IPS-15b (cell line): Measurements from ENCODE around the gene EML1.

Source experiments
- H3K27me3 ChIP-seq: one replicate; pipeline ENCODE4 v1.6.1; 2013; ENCODE audit warnings: low read length; ENCODE audit not compliant: control insufficient read depth, insufficient read depth
- H3K36me3 ChIP-seq: one replicate; pipeline ENCODE4 v1.6.1; 2013; ENCODE audit warnings: low read length; ENCODE audit not compliant: control insufficient read depth, insufficient read depth
- H3K4me1 ChIP-seq: one replicate; pipeline ENCODE4 v1.6.1; 2013; ENCODE audit warnings: mild to moderate bottlenecking, low read length; ENCODE audit not compliant: control insufficient read depth, insufficient read depth
- H3K4me3 ChIP-seq: one replicate; pipeline ENCODE4 v1.5.1; 2013; ENCODE audit warnings: low read depth, low read length
- H3K9ac ChIP-seq: one replicate; pipeline ENCODE4 v1.6.1; 2013; ENCODE audit warnings: low read depth, mild to moderate bottlenecking, low read length
- H3K9me3 ChIP-seq: one replicate; pipeline ENCODE4 v1.6.1; 2013; ENCODE audit warnings: mild to moderate bottlenecking, low read length; ENCODE audit not compliant: control insufficient read depth, insufficient read depth

The EML1 gene

DNA sequence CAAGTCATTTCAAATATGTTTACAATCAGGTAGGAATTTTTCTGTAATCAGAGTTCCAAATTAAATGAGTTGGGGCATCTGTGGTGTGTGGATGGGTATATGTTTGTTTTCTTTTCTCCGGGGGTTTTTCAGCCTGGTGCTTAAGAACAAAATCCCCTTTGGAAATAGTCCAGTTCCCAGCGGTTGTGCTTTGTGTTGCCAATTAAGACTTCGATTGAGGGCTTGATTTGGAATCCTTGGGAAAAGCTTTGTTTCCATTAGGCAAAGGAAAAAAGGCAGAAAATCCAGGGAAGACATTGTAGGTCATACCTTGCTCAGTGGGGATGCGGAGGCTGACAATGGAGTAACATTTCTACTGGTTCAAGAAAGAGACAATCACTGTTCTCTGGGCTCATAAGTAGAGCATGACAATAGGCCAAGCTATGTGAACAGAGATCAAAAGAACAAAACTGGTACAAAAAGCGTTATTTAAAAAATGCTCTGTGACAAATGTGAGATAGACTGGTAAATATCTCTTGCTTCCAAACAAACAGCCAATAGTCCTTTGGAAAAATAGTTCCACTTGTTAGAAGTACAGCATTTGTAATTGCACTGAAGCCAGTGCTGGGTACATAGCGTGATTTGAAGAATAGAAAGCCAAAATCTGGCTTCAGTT is 79.7 kb downstream of the EML1 start:
- no peaks in the 10 kb centered on the region for H3K36me3 ChIP-seq
- H3K9ac ChIP-seq, result no peak overlapping the region
- peaks cover 27% of the 10 kb centered on the region for H3K4me1 ChIP-seq
- H3K4me3 ChIP-seq, result no peak overlapping the region
- H3K9me3 ChIP-seq, result no peaks in the 10 kb centered on the region
- H3K27me3 ChIP-seq, result no peaks in the 10 kb centered on the region

DNA sequence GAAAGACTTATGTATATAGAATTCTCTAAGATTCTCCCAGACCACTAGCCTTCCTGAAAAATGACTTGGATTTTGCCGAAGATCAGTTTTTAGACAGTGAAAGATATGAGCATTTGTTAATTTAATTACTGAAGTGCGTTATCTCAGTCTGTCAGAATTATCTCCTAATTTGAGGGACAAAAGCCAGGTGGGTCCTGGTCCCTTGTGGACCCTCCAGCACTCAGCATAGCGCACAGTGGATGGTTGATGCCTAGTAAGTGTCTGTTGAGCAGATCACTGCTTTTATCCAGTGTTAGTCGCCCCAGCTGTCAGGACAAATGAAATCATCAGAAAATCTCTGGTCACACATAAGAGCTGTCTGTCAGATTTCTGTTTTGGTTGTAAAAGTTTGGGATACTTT is 80.4 kb downstream of the EML1 start:
- no peak overlapping the region for H3K4me3 ChIP-seq
- H3K36me3 ChIP-seq, result no peaks in the 10 kb centered on the region
- no peak overlapping the region for H3K9ac ChIP-seq
- peaks cover 27% of the 10 kb centered on the region for H3K4me1 ChIP-seq
- H3K9me3 ChIP-seq, result no peaks in the 10 kb centered on the region
- no peaks in the 10 kb centered on the region for H3K27me3 ChIP-seq

DNA sequence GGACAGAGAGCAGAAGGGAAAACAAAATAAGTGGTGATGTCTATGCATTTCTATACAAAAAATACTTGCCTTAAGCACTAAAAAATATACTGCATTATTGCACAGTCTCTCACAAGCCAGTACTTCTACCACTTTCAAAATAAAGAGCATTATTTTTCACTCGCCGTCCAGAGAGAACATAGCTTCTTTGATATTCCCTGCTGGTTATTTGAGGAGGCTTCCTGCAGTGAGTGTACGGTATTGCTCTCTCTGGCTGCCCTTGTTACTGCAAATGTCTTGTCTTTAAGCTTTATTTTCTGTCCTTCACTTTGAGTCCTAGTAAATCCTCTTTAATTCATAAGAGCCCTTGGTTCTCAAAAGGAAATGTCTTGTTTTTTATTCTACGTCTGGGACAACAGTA is 81.1 kb downstream of the EML1 start:
- no peak overlapping the region for H3K4me3 ChIP-seq
- no peaks in the 10 kb centered on the region for H3K9me3 ChIP-seq
- no peaks in the 10 kb centered on the region for H3K36me3 ChIP-seq
- H3K9ac ChIP-seq, result no peak overlapping the region
- peaks cover 27% of the 10 kb centered on the region for H3K4me1 ChIP-seq
- H3K27me3 ChIP-seq, result no peaks in the 10 kb centered on the region

DNA sequence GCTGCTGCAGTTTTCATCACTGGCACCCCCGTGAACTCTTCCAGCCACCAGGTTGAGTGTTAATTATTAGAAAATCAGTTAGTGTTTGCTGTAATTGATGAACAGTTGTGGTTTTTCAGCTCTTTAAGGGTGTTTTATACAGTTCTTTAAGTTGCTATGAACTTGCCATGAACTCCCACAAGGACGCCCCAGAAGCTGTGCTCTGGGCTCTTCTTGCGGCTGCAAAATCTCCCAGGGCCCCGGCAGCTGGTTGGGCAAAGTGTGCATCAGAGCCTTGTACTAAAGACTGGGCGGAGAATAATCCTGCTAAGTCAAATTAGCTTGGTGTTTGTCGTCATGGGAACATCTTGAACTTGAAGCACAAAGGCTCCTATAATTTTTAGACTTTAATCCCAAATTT is 82.2 kb downstream of the EML1 start:
- Histone ChIP-seq H3K9ac (no peak overlapping the region), H3K27me3 (no peaks in the 10 kb centered on the region), H3K36me3 (no peaks in the 10 kb centered on the region), H3K4me1 (peaks cover 27% of the 10 kb centered on the region), H3K9me3 (no peaks in the 10 kb centered on the region), H3K4me3 (no peak overlapping the region)

DNA sequence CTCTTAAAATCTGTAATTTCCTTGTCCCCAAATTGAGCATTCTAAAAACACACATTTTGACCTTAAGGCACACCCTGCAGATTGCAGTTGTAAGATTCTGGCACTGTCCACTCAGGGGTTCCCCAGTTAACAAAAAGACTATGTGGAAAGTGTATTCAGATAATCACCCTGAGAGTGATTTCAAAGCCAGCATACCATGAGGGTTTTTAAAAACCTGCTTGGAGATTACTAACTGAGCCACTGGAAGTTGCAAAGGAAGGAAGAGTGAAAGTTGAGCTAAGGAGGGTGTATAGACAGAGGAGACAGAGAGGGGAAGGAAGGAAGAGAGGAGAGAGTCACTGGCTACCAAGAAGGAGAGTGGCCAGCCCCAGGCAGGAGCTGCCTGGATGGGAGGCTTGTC is 82.6 kb downstream of the EML1 start:
- H3K9ac ChIP-seq, result no peak overlapping the region
- no peaks in the 10 kb centered on the region for H3K27me3 ChIP-seq
- H3K36me3 ChIP-seq, result no peaks in the 10 kb centered on the region
- no peak overlapping the region for H3K4me3 ChIP-seq
- no peaks in the 10 kb centered on the region for H3K9me3 ChIP-seq
- H3K4me1 ChIP-seq, result peaks cover 27% of the 10 kb centered on the region

DNA sequence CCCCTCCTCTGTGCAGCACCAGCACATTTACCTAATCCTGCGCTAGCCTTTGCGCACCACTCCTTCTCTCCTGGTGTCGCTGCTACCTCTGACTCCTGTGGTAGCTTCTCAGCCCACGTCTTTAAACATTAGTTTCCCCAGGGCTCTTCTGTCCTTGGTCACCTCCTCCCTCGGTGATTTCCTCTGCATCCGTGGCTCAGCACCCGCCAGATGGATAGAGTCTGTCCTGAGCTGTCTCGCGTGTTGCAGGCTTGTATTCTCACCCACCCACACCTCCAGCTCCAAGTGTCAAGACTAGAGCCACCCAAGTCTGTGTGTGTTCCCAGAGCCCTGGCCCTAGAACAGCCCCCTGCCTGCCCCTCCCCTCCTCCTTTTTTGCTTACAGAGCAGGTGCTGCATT is 83.2 kb downstream of the EML1 start:
- no peaks in the 10 kb centered on the region for H3K36me3 ChIP-seq
- peaks cover 27% of the 10 kb centered on the region for H3K4me1 ChIP-seq
- H3K9ac ChIP-seq, result no peak overlapping the region
- H3K27me3 ChIP-seq, result no peaks in the 10 kb centered on the region
- no peaks in the 10 kb centered on the region for H3K9me3 ChIP-seq
- H3K4me3 ChIP-seq, result no peak overlapping the region

DNA sequence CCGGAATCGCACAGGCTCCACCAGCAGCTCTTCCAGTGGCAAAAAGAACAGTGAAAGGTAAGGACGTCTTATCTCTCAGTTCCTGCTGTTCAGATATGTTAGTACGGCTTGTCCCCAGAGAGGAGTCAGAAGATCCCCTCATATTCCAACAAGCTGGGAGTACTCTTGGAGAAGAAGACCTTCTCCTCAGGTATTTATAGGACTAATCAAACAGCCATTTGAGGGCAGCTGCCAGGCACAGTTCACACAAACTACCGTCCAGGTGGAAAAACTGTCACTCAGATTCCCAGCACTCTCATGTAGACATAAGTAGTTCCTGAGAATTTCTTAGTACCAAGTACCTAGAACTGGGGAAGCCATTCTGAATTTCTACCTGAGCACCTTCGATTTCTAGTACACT is 85.3 kb downstream of the EML1 start:
- H3K9me3 ChIP-seq, result no peaks in the 10 kb centered on the region
- H3K4me3 ChIP-seq, result no peak overlapping the region
- no peaks in the 10 kb centered on the region for H3K36me3 ChIP-seq
- peaks cover 10% of the 10 kb centered on the region for H3K4me1 ChIP-seq
- H3K27me3 ChIP-seq, result no peaks in the 10 kb centered on the region
- no peak overlapping the region for H3K9ac ChIP-seq

DNA sequence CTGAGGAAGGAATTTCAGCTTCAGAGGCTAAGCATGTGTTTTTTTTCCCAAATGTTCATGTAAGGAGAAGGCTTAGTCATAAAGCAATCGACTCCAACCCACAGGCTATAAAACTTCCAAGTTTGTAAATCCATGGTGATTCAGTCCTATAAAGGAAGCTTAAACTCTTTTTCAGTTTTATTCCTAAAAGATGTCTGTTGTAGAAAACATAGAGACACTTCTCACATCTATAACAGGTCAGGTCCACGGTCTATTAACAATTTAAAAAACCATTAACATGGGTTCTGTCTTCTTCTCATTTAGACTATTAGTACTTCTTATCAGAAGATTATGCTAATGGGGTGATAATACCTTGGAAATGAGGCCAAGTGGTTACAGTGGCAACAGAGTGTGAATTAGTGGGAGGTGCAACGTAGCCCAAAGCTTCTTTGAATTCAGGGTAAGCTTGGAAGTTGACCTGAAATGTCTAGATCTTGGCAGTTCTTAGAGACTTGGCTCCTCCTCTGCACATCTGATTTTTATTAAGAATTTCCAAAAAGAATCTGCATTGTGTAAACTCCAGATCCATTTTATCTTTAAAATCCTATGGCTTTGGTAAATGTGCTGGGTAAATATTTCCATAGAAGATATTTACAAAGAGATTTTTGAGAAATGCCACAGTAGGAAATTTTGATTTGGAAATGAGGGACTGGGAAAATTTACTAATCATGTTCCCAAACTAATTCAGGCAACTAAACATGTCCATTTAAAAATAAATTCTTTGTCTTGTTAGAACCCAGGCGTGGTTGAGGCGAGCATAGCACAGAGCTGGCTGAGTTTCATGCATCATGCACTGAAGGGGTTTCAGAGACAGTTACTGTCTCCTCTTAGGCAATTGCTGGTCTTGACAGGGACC is 86.4 kb downstream of the EML1 start:
- no peak overlapping the region for H3K9ac ChIP-seq

DNA sequence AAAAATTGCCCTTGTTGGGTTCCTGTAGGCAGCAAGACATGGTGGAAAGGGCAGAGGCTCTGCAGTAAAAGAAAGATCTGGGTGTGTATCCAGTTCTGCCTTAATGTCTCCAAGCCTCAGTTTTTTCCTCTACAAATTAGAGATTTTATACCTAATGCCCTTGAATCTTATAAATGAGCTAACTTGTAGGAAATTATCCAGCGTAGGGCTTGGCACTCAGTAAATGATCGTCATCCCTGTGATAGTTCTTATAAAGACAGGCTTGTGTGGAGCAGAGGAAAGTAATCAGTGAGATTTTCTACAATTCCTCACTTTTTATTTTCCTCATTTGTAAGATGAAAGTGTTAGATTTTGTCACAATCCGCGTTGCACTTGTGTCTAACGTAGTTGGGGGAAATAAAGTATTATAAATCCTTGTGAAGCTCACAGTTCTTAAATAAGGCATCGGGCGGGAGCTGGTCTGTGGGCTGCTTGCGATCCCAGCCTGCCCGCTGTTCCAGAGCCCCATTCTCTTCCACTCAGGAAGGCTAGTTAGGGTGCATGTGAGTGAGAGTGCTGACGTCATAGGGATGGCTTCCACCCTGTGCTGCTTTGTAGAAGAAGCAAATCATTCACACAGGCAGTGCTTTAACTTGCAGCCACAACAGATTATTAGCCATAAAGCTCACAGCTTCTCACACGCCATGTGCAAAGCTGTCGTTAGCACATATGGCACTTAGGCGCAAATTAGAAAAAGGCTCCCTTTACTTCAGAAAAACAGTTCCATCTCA is 87.6 kb downstream of the EML1 start:
- Histone ChIP-seq H3K36me3 (no peaks in the 10 kb centered on the region), H3K4me1 (peaks cover 10% of the 10 kb centered on the region), H3K9ac (no peak overlapping the region), H3K27me3 (no peaks in the 10 kb centered on the region), H3K9me3 (no peaks in the 10 kb centered on the region), H3K4me3 (no peak overlapping the region)

More for the DNA sequence above, 86.4 kb downstream of the EML1 start:
- H3K27me3 ChIP-seq, result no peaks in the 10 kb centered on the region
- peaks cover 6% of the 10 kb centered on the region for H3K4me1 ChIP-seq
- no peaks in the 10 kb centered on the region for H3K9me3 ChIP-seq
- H3K4me3 ChIP-seq, result no peak overlapping the region
- no peaks in the 10 kb centered on the region for H3K36me3 ChIP-seq

DNA sequence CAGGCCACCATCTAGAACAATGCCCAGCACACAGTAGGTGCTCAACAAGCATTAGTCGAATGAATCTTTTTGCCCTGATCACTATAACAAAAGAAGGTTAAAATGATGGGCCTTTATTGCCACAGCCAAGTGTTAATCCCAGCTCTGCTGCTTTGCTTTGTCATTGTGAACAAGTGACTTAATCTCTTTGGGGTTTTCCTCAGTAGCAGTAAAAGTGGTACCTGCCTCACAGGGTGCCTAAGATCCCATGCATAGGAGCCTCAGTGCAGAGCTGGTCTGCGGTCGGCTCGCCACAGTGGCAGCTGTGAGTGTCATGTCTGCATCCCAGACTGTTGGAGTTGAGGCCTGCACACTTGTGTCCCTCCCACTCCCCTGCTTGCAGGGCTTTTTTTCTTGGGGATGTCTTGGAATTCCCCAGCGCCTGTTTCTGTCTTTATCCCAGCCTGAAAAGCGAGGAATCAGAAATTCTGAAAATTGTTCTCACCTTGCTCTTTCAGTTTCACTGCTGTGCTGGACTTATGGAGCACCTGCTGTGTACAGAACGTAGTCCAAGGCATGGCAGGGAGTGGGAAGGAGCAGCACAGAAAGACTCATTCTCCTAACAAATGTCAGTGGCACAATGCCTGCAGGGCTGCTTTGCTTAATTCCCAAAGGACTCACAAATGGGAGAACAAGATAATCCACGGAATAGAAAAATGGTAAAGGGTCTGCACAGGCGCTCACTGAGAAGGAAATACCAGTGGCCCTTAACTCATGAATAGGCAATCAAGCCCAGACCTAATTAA is 90.8 kb downstream of the EML1 start:
- Histone ChIP-seq H3K9ac (no peak overlapping the region), H3K9me3 (no peaks in the 10 kb centered on the region), H3K36me3 (no peaks in the 10 kb centered on the region), H3K4me1 (peaks cover 15% of the 10 kb centered on the region), H3K27me3 (no peaks in the 10 kb centered on the region), H3K4me3 (no peak overlapping the region)
